ENCODE results near the gene TACC3.

The TACC3 gene

GRCh38 chr4:1726146-1726934 is 5.0 kb downstream of the TACC3 start:
- Mint-ChIP-seq H3K9me3 (ENCODE audit: low read depth) (no peaks in the 10 kb centered on the region), H3K36me3 (peaks cover 9% of the 10 kb centered on the region), H3K27me3 (no peaks in the 10 kb centered on the region), H3K4me1 (ENCODE audit: low read depth) (peaks cover 58% of the 10 kb centered on the region), H3K27ac (peak overlapping the region; percentile 70), H3K4me3 (peak overlapping the region; percentile 72)

- Mint-ChIP-seq H3K4me1 (ENCODE audit: low read depth) (peaks cover 56% of the 10 kb centered on the region), H3K9me3 (ENCODE audit: low read depth) (no peaks in the 10 kb centered on the region), H3K36me3 (peaks cover 9% of the 10 kb centered on the region), H3K4me3 (no peak overlapping the region), H3K27ac (no peak overlapping the region), H3K27me3 (no peaks in the 10 kb centered on the region)
Measured at GRCh38 chr4:1727117-1728031, 6.1 kb downstream of the TACC3 start.

DNA sequence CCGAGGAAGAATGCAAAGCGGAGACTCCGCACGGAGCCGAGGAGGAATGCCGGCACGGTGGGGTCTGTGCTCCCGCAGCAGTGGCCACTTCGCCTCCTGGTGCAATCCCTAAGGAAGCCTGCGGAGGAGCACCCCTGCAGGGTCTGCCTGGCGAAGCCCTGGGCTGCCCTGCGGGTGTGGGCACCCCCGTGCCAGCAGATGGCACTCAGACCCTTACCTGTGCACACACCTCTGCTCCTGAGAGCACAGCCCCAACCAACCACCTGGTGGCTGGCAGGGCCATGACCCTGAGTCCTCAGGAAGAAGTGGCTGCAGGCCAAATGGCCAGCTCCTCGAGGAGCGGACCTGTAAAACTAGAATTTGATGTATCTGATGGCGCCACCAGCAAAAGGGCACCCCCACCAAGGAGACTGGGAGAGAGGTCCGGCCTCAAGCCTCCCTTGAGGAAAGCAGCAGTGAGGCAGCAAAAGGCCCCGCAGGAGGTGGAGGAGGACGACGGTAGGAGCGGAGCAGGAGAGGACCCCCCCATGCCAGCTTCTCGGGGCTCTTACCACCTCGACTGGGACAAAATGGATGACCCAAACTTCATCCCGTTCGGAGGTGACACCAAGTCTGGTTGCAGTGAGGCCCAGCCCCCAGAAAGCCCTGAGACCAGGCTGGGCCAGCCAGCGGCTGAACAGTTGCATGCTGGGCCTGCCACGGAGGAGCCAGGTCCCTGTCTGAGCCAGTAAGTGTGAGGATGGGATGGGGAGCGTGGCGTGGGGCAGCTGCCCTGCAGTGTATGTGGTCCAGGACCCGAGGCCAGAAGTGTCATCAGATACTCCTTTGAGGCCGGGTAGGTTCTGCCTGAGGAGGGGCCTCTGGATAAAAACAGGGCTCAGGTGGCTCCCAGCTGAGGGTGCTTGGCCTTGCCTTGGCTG is 7.0 kb downstream of the TACC3 start:
- Mint-ChIP-seq H3K9me3 (ENCODE audit: low read depth) (no peaks in the 10 kb centered on the region), H3K27me3 (no peaks in the 10 kb centered on the region), H3K36me3 (peaks cover 5% of the 10 kb centered on the region), H3K4me1 (ENCODE audit: low read depth) (peaks cover 47% of the 10 kb centered on the region), H3K4me3 (no peak overlapping the region), H3K27ac (no peak overlapping the region)

DNA sequence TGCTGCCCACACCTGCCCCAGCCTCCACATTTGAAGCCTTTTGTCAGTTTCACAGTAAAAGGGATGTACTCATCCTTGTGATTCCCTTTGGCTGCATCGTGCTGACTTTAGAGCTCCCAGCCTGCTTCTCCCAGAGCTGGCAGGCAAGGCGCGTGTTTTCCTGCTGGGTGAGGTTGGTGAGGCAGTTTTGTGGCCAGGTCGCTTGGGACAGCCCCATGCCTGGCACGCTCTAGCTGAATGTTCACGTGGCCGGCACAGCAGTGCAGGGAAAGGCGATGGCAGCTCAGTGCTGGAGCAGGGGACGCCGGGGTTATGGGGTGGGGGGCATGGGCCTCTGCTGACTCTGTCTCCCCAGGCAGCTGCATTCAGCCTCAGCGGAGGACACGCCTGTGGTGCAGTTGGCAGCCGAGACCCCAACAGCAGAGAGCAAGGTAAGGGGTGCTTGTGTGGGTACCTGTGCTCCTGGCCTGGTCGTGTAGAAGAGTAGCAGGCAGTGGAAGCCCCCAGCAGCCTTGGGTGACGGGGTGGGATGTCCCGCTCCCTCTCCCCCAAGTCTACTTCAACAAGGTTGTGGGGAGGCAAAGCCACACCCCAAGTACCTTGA is 9.3 kb downstream of the TACC3 start:
- Mint-ChIP-seq H3K9me3 (ENCODE audit: low read depth) (no peaks in the 10 kb centered on the region), H3K27me3 (no peaks in the 10 kb centered on the region), H3K4me3 (no peak overlapping the region), H3K27ac (no peak overlapping the region), H3K36me3 (peaks cover 4% of the 10 kb centered on the region), H3K4me1 (ENCODE audit: low read depth) (peaks cover 30% of the 10 kb centered on the region)

DNA sequence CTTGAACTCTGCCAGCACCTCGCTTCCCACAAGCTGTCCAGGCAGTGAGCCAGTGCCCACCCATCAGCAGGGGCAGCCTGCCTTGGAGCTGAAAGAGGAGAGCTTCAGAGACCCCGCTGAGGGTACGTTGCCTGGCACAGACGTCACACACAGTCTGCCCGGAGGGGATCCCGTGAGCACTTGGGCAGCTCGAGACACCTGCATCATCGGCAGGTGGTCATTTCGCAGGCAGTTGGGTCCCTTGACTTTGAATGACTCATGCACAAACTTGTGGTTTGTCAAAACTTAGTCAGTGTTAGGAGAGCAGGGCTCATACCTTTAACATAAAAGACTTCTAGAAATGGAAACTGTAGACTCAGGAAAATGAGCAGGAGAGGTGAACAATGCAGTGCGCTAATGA is 9.9 kb downstream of the TACC3 start:
- peaks cover 4% of the 10 kb centered on the region for H3K36me3 Mint-ChIP-seq

DNA sequence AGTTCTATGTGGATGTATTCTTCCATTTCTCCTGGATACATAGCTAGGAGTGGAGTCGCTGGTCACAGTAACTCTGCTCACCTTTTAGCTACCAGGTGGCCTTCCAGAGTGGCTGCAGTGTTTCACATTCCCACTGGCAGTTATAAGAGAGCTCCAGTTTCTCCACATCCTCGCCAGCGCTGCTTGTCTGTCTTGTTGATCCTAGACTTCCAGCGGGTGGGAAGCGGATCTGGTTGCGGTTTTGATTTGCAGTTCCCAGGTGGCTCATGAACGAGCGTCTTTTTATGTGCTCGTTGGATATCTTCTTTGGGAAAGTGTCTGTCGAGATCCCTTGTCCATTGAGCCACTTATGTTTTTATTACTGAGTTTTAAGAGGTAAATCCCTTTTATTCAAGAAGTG is 11.6 kb downstream of the TACC3 start:
- no peak overlapping the region for H3K27ac Mint-ChIP-seq
- H3K9me3 Mint-ChIP-seq (ENCODE audit: low read depth) = no peaks in the 10 kb centered on the region
- peaks cover 1% of the 10 kb centered on the region for H3K36me3 Mint-ChIP-seq
- H3K4me1 Mint-ChIP-seq (ENCODE audit: low read depth) = peaks cover 17% of the 10 kb centered on the region
- no peak overlapping the region for H3K4me3 Mint-ChIP-seq
- H3K27me3 Mint-ChIP-seq = no peaks in the 10 kb centered on the region

More for the DNA sequence above, 9.9 kb downstream of the TACC3 start:
- no peaks in the 10 kb centered on the region for H3K27me3 Mint-ChIP-seq
- H3K27ac Mint-ChIP-seq = no peak overlapping the region
- no peaks in the 10 kb centered on the region for H3K9me3 Mint-ChIP-seq (ENCODE audit: low read depth)
- H3K4me1 Mint-ChIP-seq (ENCODE audit: low read depth) = peaks cover 26% of the 10 kb centered on the region
- H3K4me3 Mint-ChIP-seq = no peak overlapping the region

GRCh38 chr4:1735215-1735614 is 13.9 kb downstream of the TACC3 start:
- Mint-ChIP-seq H3K27ac (no peak overlapping the region), H3K9me3 (ENCODE audit: low read depth) (no peaks in the 10 kb centered on the region), H3K36me3 (peaks cover 9% of the 10 kb centered on the region), H3K27me3 (no peaks in the 10 kb centered on the region), H3K4me1 (ENCODE audit: low read depth) (peaks cover 8% of the 10 kb centered on the region), H3K4me3 (no peak overlapping the region)

GRCh38 chr4:1736812-1737211 is 15.5 kb downstream of the TACC3 start:
- Mint-ChIP-seq H3K27me3 (no peaks in the 10 kb centered on the region), H3K4me3 (no peak overlapping the region), H3K4me1 (ENCODE audit: low read depth) (no peaks in the 10 kb centered on the region), H3K36me3 (peaks cover 9% of the 10 kb centered on the region), H3K27ac (no peak overlapping the region), H3K9me3 (ENCODE audit: low read depth) (no peaks in the 10 kb centered on the region)

DNA sequence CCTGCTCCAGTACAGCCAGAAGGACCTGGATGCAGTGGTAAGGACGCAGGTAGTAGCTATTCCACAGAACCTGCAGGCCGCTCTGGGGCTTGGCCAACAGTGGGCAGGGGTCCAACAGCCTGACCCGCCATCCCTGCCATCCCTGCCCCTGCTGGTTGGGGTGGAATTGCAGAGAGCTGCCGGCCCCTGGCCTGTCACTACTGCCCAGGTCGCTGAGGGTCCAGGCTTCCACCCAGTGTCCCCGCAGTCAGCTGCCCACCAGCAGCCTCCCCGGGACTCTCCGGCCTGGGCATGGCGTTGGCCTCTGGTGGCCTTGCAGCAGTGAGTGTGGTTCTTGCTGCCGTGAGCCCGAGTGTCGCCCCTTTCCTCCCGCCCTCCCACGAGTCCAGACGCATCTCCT is 16.3 kb downstream of the TACC3 start:
- Mint-ChIP-seq H3K9me3 (ENCODE audit: low read depth) (no peaks in the 10 kb centered on the region), H3K4me3 (no peak overlapping the region), H3K27ac (no peak overlapping the region), H3K27me3 (no peaks in the 10 kb centered on the region), H3K4me1 (ENCODE audit: low read depth) (no peaks in the 10 kb centered on the region), H3K36me3 (peaks cover 9% of the 10 kb centered on the region)

DNA sequence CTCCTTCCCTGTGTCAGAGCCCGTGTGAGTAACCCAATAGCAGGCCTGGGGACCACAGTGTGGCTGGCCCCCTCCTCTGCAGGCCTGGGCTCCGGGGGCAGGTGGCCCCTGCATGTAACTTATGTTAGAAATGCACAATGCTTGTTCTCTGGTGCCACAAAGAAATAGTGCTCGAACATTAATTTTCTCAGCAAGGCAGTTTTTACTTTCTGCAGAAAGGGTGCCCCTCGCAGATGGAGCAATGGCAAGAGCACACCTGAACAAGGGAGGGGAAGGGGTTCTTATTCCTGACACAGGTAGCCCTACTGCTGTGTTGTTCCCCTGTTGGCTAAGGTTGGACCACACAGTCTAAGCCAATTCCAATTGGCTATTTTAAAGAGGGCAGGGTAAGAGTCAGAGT is 17.1 kb downstream of the TACC3 start:
- no peaks in the 10 kb centered on the region for H3K9me3 Mint-ChIP-seq (ENCODE audit: low read depth)
- no peaks in the 10 kb centered on the region for H3K27me3 Mint-ChIP-seq
- no peak overlapping the region for H3K27ac Mint-ChIP-seq
- H3K36me3 Mint-ChIP-seq = peaks cover 9% of the 10 kb centered on the region
- H3K4me3 Mint-ChIP-seq = no peak overlapping the region
- no peaks in the 10 kb centered on the region for H3K4me1 Mint-ChIP-seq (ENCODE audit: low read depth)

- H3K4me1 Mint-ChIP-seq (ENCODE audit: low read depth) = no peaks in the 10 kb centered on the region
- H3K27me3 Mint-ChIP-seq = no peaks in the 10 kb centered on the region
- no peaks in the 10 kb centered on the region for H3K9me3 Mint-ChIP-seq (ENCODE audit: low read depth)
- no peak overlapping the region for H3K4me3 Mint-ChIP-seq
- H3K36me3 Mint-ChIP-seq = peaks cover 9% of the 10 kb centered on the region
- H3K27ac Mint-ChIP-seq = no peak overlapping the region
Measured at GRCh38 chr4:1739358-1739757, 18.0 kb downstream of the TACC3 start.

- H3K4me1 Mint-ChIP-seq (ENCODE audit: low read depth) = no peaks in the 10 kb centered on the region
- H3K4me3 Mint-ChIP-seq = no peak overlapping the region
- H3K36me3 Mint-ChIP-seq = peaks cover 9% of the 10 kb centered on the region
- no peaks in the 10 kb centered on the region for H3K9me3 Mint-ChIP-seq (ENCODE audit: low read depth)
- H3K27me3 Mint-ChIP-seq = no peaks in the 10 kb centered on the region
- H3K27ac Mint-ChIP-seq = no peak overlapping the region
Measured at GRCh38 chr4:1740021-1740545, 18.8 kb downstream of the TACC3 start.

GRCh38 chr4:1741208-1741607 is 19.9 kb downstream of the TACC3 start:
- H3K36me3 Mint-ChIP-seq = peaks cover 9% of the 10 kb centered on the region
- H3K9me3 Mint-ChIP-seq (ENCODE audit: low read depth) = no peaks in the 10 kb centered on the region
- no peaks in the 10 kb centered on the region for H3K4me1 Mint-ChIP-seq (ENCODE audit: low read depth)
- no peak overlapping the region for H3K4me3 Mint-ChIP-seq
- H3K27ac Mint-ChIP-seq = no peak overlapping the region
- H3K27me3 Mint-ChIP-seq = no peaks in the 10 kb centered on the region

GRCh38 chr4:1743551-1743950 is 22.2 kb downstream of the TACC3 start:
- H3K27me3 Mint-ChIP-seq = no peaks in the 10 kb centered on the region
- H3K9me3 Mint-ChIP-seq (ENCODE audit: low read depth) = no peaks in the 10 kb centered on the region
- peaks cover 3% of the 10 kb centered on the region for H3K36me3 Mint-ChIP-seq
- no peak overlapping the region for H3K4me3 Mint-ChIP-seq
- no peaks in the 10 kb centered on the region for H3K4me1 Mint-ChIP-seq (ENCODE audit: low read depth)
- no peak overlapping the region for H3K27ac Mint-ChIP-seq

Measured in activated naive CD8-positive, alpha-beta T cell (primary cell).